ENCODE results near the gene RAB17. TPM values are rescaled to one million over a fixed set of nuclear protein-coding genes. Genes with fewer than 3 reads are reported as not detected.

The RAB17 gene
- total RNA-seq, 1 experiment from 2014 or later: 1.3 TPM

DNA sequence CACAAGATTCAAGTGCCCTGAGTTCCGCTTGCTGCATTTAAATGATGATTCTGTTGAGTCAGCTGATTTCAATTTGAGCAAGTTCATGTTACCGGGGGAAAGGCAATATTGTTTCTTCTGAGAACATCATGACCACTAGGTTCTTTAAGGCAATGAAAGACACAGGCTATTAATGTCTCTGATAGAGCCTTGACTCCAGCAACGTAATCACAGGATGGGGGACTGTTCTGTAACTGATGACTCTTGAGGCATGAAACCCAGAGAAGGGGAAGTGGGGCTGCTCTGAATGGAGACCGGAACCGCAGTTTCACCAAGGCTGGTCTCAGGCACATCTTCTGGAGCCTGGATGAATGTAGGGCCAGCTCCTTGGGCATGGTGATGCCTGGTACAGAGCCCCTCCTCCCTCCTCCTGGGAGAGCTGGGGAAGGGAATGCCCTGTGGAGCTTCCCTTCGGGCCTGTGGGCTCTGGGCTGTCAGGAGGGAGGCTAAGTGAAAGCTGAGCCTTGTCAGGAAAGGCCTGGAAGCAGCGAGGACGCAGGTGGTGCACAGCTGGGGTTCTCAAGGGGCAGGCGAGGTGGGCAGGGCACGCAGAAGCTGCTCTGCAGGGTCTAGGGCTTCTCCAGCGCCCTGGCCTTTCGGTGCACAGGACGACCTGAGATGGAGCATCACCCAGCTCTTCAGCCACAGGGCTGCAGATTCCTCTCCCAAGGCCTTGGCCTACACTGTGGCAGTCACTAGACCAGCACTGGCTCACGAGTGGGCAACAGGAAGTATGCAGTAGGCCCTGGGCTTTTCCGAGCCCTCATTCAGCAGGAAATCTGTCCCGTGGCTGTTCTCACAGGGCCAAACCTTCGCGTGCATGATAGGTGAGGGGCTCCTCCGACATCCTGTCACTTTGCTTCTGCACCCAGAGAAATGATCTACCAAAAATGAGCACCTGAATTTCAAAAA is 60.8 kb downstream of the RAB17 start:
- no peaks in the 10 kb centered on the region for H3K36me3 ChIP-seq (ENCODE audit: insufficient read depth, low read length)
- H2AFZ ChIP-seq (ENCODE audit: low read length): peak overlapping the region; percentile 36; the same call in 1 of the 2 replicates
- no peaks in the 10 kb centered on the region for H4K20me1 ChIP-seq (ENCODE audit: insufficient read depth, low read depth, low read length)
- H3K27me3 ChIP-seq (ENCODE audit: low read length): no peaks in the 10 kb centered on the region
- no peak overlapping the region for H3K4me3 ChIP-seq (ENCODE audit: low read length)
- H3K9me3 ChIP-seq (ENCODE audit: low read length): no peaks in the 10 kb centered on the region
- H3K9me2 ChIP-seq (replicated peaks; ENCODE audit: insufficient read depth, low read length): no peaks in the 10 kb centered on the region
- no peaks in the 10 kb centered on the region for H3K79me2 ChIP-seq (ENCODE audit: low read length)
- 0 out of 2 replicates have a peak overlapping the region, but pooled peaks have one; percentile 9 for H3K9ac ChIP-seq (ENCODE audit: low read length)
- peak; percentile 58 for DNase-seq
- peak overlapping the region; percentile 19 for H3K4me2 ChIP-seq (ENCODE audit: low read depth, low read length, poor library complexity, severe bottlenecking)
- no peak overlapping the region for H3K27ac ChIP-seq (ENCODE audit: low read length)
- peaks cover 6% of the 10 kb centered on the region for H3K4me1 ChIP-seq (ENCODE audit: low read length)

DNA sequence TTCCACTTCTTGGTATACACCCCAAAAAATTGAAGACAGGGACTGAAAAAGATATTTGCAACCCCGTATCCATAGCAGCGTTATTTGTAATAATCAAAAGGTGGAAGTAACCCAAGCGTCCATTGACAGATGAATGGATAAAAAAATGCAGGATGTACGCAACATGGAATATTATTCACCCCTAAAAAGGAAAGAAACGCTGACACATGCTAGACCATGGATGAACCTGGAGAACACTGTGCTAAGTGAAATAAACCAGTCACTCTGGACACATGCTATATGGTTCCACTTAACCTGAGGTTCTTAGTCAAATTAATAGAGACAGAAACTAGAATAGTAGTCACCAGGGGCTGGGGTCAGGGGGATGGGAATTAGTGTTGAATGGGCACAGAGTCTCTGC is 62.8 kb downstream of the RAB17 start:
- Histone ChIP-seq H3K27ac (ENCODE audit: low read length) (no peak overlapping the region), H3K79me2 (ENCODE audit: low read length) (no peaks in the 10 kb centered on the region), H3K4me2 (ENCODE audit: low read depth, low read length, poor library complexity, severe bottlenecking) (no peak overlapping the region), H3K9me2 (replicated peaks; ENCODE audit: insufficient read depth, low read length) (no peaks in the 10 kb centered on the region), H3K9me3 (ENCODE audit: low read length) (no peaks in the 10 kb centered on the region), H4K20me1 (ENCODE audit: insufficient read depth, low read depth, low read length) (no peaks in the 10 kb centered on the region), H3K4me1 (ENCODE audit: low read length) (peaks cover 6% of the 10 kb centered on the region), H2AFZ (ENCODE audit: low read length) (no peak overlapping the region), H3K9ac (ENCODE audit: low read length) (no peak overlapping the region), H3K4me3 (ENCODE audit: low read length) (no peak overlapping the region), H3K27me3 (ENCODE audit: low read length) (no peaks in the 10 kb centered on the region), H3K36me3 (ENCODE audit: insufficient read depth, low read length) (no peaks in the 10 kb centered on the region)
- no peak for DNase-seq

DNA sequence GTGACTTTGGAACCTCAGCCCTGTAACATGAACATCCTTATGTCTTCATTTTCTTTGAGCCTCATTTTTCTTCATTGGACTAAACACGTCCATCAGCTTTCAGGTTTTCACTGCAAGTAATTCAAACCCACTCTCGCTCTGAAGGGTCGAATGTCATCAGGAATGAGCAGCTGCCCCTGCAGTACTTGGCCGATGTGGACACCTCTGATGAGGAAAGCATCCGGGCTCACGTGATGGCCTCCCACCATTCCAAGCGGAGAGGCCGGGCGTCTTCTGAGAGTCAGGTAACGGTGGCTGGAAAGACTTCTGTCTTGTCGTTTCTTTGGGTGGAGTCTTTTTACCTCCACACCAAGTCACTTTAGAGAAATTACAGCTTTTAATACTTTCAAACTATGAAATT is 63.3 kb downstream of the RAB17 start:
- Histone ChIP-seq H3K9me3 (ENCODE audit: low read length) (no peaks in the 10 kb centered on the region), H3K9ac (ENCODE audit: low read length) (no peak overlapping the region), H3K4me1 (ENCODE audit: low read length) (peaks cover 6% of the 10 kb centered on the region), H4K20me1 (ENCODE audit: insufficient read depth, low read depth, low read length) (no peaks in the 10 kb centered on the region), H2AFZ (ENCODE audit: low read length) (no peak overlapping the region), H3K27me3 (ENCODE audit: low read length) (no peaks in the 10 kb centered on the region), H3K27ac (ENCODE audit: low read length) (no peak overlapping the region), H3K36me3 (ENCODE audit: insufficient read depth, low read length) (no peaks in the 10 kb centered on the region), H3K4me3 (ENCODE audit: low read length) (no peak overlapping the region), H3K79me2 (ENCODE audit: low read length) (no peaks in the 10 kb centered on the region), H3K9me2 (replicated peaks; ENCODE audit: insufficient read depth, low read length) (no peaks in the 10 kb centered on the region), H3K4me2 (ENCODE audit: low read depth, low read length, poor library complexity, severe bottlenecking) (no peak overlapping the region)
- no peak for DNase-seq

DNA sequence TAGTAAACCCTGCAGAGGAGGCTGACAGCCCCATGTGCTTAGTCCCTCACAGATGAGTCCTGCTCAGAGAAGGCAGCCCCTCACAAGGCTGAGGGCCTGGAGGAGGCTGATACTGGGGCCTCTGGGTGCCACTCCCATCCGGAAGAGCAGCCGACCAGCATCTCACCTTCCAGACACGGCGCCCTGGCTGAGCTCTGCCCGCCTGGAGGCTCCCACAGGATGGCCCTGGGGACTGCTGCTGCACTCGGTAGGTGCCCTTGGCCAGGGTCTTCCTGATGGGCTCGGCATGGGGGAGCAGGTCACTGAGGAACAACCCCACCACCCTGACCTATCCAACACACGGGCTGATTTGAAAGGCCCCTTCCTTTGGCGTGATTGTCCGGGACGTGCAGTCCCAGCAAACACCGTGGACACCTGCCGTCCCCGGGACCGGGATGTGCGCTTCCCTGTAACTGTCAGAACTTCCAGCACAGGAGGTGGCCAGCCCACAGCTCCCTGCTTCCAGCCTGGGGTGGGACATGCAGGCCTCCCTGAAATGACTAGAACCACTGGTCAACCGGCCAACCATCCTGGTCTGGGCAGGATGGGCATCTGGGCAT is 64.9 kb downstream of the RAB17 start:
- no peak for DNase-seq
- no peaks in the 10 kb centered on the region for H3K79me2 ChIP-seq (ENCODE audit: low read length)
- no peak overlapping the region for H3K9ac ChIP-seq (ENCODE audit: low read length)
- H3K27me3 ChIP-seq (ENCODE audit: low read length): no peaks in the 10 kb centered on the region
- no peak overlapping the region for H2AFZ ChIP-seq (ENCODE audit: low read length)
- H3K4me1 ChIP-seq (ENCODE audit: low read length): peaks cover 6% of the 10 kb centered on the region
- no peaks in the 10 kb centered on the region for H3K36me3 ChIP-seq (ENCODE audit: insufficient read depth, low read length)
- H3K4me2 ChIP-seq (ENCODE audit: low read depth, low read length, poor library complexity, severe bottlenecking): no peak overlapping the region
- no peak overlapping the region for H3K27ac ChIP-seq (ENCODE audit: low read length)
- no peaks in the 10 kb centered on the region for H3K9me2 ChIP-seq (replicated peaks; ENCODE audit: insufficient read depth, low read length)
- H4K20me1 ChIP-seq (ENCODE audit: insufficient read depth, low read depth, low read length): no peaks in the 10 kb centered on the region
- H3K9me3 ChIP-seq (ENCODE audit: low read length): no peaks in the 10 kb centered on the region
- H3K4me3 ChIP-seq (ENCODE audit: low read length): no peak overlapping the region

DNA sequence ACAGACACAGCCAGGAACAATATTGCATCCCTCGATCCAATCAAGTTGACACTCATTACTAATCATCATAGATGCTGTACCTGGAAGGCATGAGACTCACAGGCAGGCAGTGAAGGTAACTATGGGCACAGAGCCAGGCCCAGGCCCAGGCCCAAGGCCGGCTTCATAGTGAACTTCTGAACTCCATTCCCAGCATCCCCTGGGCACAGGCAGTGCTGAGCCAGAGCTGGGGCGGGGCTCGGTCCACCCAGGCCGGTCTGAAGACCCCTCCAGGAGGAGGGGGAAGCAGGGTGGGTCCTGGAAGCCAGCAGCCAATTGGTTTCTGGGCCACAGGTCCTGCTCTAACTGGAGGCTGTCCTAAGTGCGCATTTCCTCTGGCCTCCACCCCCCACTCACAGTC is 65.9 kb downstream of the RAB17 start:
- H3K4me3 ChIP-seq (ENCODE audit: low read length): no peak overlapping the region
- no peaks in the 10 kb centered on the region for H3K9me3 ChIP-seq (ENCODE audit: low read length)
- H3K9ac ChIP-seq (ENCODE audit: low read length): no peak overlapping the region

More for the DNA sequence above, 65.9 kb downstream of the RAB17 start:
- no peaks in the 10 kb centered on the region for H3K79me2 ChIP-seq (ENCODE audit: low read length)
- no peaks in the 10 kb centered on the region for H3K36me3 ChIP-seq (ENCODE audit: insufficient read depth, low read length)
- H3K27me3 ChIP-seq (ENCODE audit: low read length): no peaks in the 10 kb centered on the region
- no peaks in the 10 kb centered on the region for H4K20me1 ChIP-seq (ENCODE audit: insufficient read depth, low read depth, low read length)
- no peak overlapping the region for H3K4me2 ChIP-seq (ENCODE audit: low read depth, low read length, poor library complexity, severe bottlenecking)
- H3K9me2 ChIP-seq (replicated peaks; ENCODE audit: insufficient read depth, low read length): no peaks in the 10 kb centered on the region
- no peak for DNase-seq
- H3K4me1 ChIP-seq (ENCODE audit: low read length): peaks cover 4% of the 10 kb centered on the region
- no peak overlapping the region for H2AFZ ChIP-seq (ENCODE audit: low read length)
- H3K27ac ChIP-seq (ENCODE audit: low read length): no peak overlapping the region

Small RNA genes within 50 kb of the gene (small RNA-seq; reads per million reads assigned to genes)
- gene RNU6-1140P: 0.99 reads per million, percentile 29 among the genes with 10 or more reads in this experiment

Other genes starting within 250 kb of the RAB17 start
- gene COL6A3, start 176.6 kb downstream of the RAB17 start, total RNA-seq (2014; rRNA removed; shearing (Covaris generic); ENCODE audit: low replicate concordance): 0.07 TPM in 1 of 2 replicates, not detected in the other
- not detected in 2 replicates for gene MLPH, start 103.5 kb downstream of the RAB17 start, total RNA-seq (2014; rRNA removed; shearing (Covaris generic); ENCODE audit: low replicate concordance)
- gene PRLH, start 24.2 kb downstream of the RAB17 start, total RNA-seq (2014; rRNA removed; shearing (Covaris generic); ENCODE audit: low replicate concordance): not detected in 2 replicates
- gene LRRFIP1, start 36.9 kb upstream of the RAB17 start, total RNA-seq (2014; rRNA removed; shearing (Covaris generic); ENCODE audit: low replicate concordance): 29.9 and 30.7 TPM in 2 replicates
- gene RBM44, start 208.0 kb upstream of the RAB17 start, total RNA-seq (2014; rRNA removed; shearing (Covaris generic); ENCODE audit: low replicate concordance): 0.07 and 1.2 TPM in 2 replicates

Measured in Karpas-422 (cell line).